ENCODE measurements around the gene NRXN2.

NRXN2 gene

DNA sequence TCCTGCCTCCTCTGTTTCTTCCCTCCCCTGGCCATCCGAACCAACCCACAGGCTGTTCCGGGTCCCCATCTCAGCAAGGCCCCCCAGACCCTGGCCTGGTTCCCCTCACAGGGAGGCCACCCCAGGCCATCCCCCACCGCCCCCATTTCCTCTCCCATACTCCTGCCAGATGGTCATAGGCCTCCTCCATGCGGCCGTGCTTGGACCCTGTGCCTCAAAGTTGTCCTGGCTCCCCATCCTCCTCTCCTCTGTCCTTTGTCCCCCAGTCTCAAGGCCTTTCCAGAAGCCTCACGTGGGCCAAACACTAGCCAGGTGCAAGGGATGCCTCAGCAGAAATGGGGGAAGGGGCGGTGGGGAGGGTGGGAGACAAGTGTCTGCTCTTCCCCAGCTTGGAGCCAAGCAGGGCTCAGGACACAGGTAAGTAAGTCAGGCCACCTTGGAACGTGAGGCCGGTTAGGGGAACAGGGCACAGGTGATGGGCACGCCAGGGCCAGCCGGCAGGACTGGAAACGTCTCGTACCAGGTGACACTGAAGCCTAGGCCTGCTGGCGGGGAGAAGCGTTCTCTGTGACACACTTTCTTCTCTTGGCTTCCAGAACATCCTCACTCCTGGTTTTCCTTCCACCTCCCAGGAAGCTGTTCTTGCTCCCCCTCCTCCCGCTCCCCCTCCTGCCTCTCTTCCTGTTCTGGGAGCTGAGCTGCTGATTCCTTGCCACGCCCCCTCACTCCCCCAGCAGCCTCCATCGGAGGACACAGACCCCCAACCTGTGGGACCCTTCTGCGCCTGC lies 163.5 kb downstream of the NRXN2 start:
- Histone ChIP-seq H3K4me3 (no peak overlapping the region), H3K4me1 (peaks cover 12% of the 10 kb centered on the region), H3K27me3 (ENCODE audit: low read depth) (no peaks in the 10 kb centered on the region), H3K36me3 (replicated peaks) (no peaks in the 10 kb centered on the region), H3K9me3 (no peaks in the 10 kb centered on the region)
- in situ Hi-C loops (cut with MboI; ENCODE audit: low sequenced_read_pairs) = no loop called here
- DNase-seq (ENCODE audit: low spot score in 2 of 2) = no peak

DNA sequence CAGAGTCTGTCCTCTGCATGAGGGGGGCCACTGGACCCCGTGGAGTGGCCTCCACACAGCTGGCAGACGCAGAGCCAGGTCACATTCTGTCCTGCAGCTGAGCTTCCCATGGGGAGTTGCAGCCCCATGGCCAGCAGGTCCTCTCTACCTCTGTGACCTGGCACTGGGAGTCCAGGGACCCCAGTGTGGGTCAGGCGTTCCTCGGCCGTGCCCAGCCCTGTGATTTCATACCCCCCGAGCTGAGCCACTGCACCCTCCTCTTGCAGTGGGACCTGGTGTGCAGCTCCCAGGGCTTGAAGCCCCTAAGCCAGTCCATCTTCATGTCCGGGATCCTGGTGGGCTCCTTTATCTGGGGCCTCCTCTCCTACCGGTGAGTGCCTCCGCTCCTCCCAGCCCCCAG lies 164.1 kb downstream of the NRXN2 start:
- H3K4me1 ChIP-seq = peaks cover 12% of the 10 kb centered on the region
- H3K27me3 ChIP-seq (ENCODE audit: low read depth) = no peaks in the 10 kb centered on the region
- no peak overlapping the region for H3K4me3 ChIP-seq
- no peaks in the 10 kb centered on the region for H3K36me3 ChIP-seq (replicated peaks)
- no peak for DNase-seq (ENCODE audit: low spot score in 2 of 2)
- in situ Hi-C loops (cut with MboI; ENCODE audit: low sequenced_read_pairs) = no loop called here
- no peaks in the 10 kb centered on the region for H3K9me3 ChIP-seq

DNA sequence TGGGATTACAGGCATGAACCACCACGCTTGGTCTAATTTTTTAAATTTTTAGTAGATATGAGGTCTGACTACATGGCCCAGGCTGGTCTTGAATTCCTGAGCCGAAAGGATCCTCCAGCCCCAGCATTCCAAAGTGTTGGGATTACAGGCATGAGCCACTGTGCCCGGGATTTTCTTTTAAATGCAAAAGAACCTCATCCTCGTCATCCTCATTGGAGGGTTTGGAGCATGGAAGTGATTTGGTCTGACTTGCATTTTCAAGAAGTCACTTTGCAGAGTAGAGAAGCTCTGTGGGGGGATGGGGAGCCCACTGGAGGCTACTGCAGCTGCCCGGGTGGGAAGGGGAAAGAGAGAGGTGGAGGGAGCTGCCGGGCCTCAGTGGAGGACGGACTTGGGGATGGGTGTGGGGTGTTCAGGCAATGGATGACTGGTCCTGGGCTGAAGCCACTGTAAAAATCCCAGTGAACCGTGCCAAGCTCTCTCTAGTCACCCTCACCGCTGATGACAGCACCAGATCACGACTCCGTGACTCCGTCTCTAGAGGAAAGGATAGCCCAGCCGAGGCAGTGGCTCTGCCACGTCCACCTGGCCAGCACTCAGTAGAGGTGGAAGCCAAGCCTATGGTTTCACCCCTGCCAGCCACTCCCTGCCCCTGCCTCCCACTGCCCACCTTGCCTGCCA lies 164.8 kb downstream of the NRXN2 start:
- H3K9me3 ChIP-seq = no peaks in the 10 kb centered on the region
- peaks cover 12% of the 10 kb centered on the region for H3K4me1 ChIP-seq
- no peaks in the 10 kb centered on the region for H3K27me3 ChIP-seq (ENCODE audit: low read depth)
- in situ Hi-C loops (cut with MboI; ENCODE audit: low sequenced_read_pairs) = no loop called here
- DNase-seq (ENCODE audit: low spot score in 2 of 2) = peak; percentile 84 to 85
- no peaks in the 10 kb centered on the region for H3K36me3 ChIP-seq (replicated peaks)
- H3K4me3 ChIP-seq = no peak overlapping the region

DNA sequence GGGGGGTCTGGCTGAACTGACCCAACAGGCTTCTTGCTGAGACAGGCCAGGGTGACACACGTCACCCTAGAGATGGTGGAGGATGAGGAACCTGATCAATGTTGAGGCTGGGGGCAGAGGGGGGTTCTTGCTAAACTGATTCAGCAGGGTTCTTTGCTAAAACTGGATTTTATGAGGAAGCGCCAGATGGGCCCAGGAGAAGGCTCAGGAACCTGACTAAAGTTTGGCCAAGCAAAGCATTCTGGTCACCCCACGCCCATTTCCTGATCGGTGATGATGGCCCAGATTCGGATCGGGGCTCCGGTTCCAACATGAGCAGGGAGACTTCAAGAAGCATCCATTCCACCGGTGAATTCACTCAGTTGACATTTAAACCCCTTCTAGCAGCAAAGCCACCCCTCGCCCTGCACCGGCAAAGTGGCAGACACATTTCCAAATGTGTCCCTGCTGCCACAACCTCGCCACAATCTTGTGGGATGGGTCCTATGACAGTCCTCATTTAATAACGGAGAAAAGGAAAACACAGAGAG lies 166.2 kb downstream of the NRXN2 start:
- in situ Hi-C loops (cut with MboI; ENCODE audit: low sequenced_read_pairs) = no loop called here
- H3K27me3 ChIP-seq (ENCODE audit: low read depth) = no peaks in the 10 kb centered on the region
- H3K9me3 ChIP-seq = no peaks in the 10 kb centered on the region
- H3K36me3 ChIP-seq (replicated peaks) = no peaks in the 10 kb centered on the region
- peaks cover 12% of the 10 kb centered on the region for H3K4me1 ChIP-seq
- no peak overlapping the region for H3K4me3 ChIP-seq
- no peak for DNase-seq (ENCODE audit: low spot score in 2 of 2)

Data from HAP-1 (cell line).